ENCODE measurements around the gene ALDH16A1. TPM values are rescaled to one million over a fixed set of nuclear protein-coding genes. Genes with fewer than 3 reads are reported as not detected.
A peak's percentile ranks its signal among the peaks of the same experiment; 100 is the strongest.

ALDH16A1 gene
- total RNA-seq, 1 experiment from 2014 or later: 51.7 TPM

DNA sequence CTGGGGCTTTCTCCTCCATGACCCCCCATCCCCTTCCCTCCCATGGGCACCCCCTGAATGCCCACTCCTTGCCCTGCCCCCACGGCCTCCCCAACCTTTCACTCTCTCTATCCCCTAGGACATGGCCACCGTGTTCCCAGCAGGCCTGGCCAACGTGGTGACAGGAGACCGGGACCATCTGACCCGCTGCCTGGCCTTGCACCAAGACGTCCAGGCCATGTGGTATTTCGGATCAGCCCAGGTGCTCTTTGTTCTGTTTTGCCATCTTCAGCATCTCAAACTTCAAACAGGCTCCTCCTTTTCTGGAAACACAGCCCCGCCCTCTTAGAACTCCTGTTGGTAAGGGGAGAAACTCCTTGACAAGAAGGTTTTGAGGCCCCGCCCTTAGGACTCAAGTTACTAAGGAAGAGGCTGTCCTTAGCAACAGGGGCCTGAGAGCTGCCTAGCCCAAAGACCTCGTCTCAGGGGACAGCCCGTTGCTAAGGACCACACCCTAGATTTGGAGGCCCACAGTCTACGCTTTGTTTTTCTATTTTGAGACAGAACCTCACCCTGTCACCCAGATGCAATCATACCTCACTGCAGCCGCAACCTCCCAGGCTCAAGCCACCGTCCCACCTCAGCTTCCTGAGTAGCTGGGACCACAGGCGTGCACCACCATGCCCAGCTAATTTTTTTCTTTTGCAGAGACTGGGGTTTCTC lies 15.9 kb downstream of the ALDH16A1 start:
- H3K27ac ChIP-seq (ENCODE audit: insufficient read length, low read depth, low read length): no peak overlapping the region
- TF ChIP-seq, protein P1, sequence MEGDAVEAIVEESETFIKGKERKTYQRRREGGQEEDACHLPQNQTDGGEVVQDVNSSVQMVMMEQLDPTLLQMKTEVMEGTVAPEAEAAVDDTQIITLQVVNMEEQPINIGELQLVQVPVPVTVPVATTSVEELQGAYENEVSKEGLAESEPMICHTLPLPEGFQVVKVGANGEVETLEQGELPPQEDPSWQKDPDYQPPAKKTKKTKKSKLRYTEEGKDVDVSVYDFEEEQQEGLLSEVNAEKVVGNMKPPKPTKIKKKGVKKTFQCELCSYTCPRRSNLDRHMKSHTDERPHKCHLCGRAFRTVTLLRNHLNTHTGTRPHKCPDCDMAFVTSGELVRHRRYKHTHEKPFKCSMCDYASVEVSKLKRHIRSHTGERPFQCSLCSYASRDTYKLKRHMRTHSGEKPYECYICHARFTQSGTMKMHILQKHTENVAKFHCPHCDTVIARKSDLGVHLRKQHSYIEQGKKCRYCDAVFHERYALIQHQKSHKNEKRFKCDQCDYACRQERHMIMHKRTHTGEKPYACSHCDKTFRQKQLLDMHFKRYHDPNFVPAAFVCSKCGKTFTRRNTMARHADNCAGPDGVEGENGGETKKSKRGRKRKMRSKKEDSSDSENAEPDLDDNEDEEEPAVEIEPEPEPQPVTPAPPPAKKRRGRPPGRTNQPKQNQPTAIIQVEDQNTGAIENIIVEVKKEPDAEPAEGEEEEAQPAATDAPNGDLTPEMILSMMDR (conservative IDR thresholded peaks at IDR 0.05): no peak
- no peaks in the 10 kb centered on the region for H3K27me3 ChIP-seq (ENCODE audit: insufficient read depth, low read length)
- no peaks in the 10 kb centered on the region for H3K23me2 ChIP-seq (ENCODE audit: insufficient read length, low read depth, low read length, poor library complexity, severe bottlenecking)
- H3K18ac ChIP-seq (ENCODE audit: insufficient read length, low read depth, low read length): peak overlapping the region; percentile 47
- Mint-ChIP-seq H3K4me3 (peak overlapping the region in 1 of 2 experiments; percentile 56; a peak in 3 of 5 replicates), H3K27ac (peak overlapping the region in 2 of 3 experiments; percentile 88 to 97; a peak in 5 of 7 replicates), H3K27me3 (ENCODE audit: low read depth) (no peaks in the 10 kb centered on the region), H3K36me3 (ENCODE audit: insufficient read depth in 1 of 3, low read depth in 3 of 3) (peaks cover 10 to 27% (median 27%) of the 10 kb centered on the region in 3 experiments; a peak in 6 of 7 replicates), H3K9me3 (no peaks in the 10 kb centered on the region), H3K4me1 (peaks cover 6 to 10% of the 10 kb centered on the region in 2 experiments)
- H2BK120ac ChIP-seq (ENCODE audit: low read depth, low read length, poor library complexity, severe bottlenecking): no peak overlapping the region
- H3K14ac ChIP-seq (ENCODE audit: insufficient read depth, low read length): peak overlapping the region; percentile 25; the same call in 1 of the 2 replicates
- H4K91ac ChIP-seq (ENCODE audit: insufficient read length, low read depth, low read length): no peak overlapping the region
- peak; percentile 94 for DNase-seq
- no peak overlapping the region for H3K56ac ChIP-seq (ENCODE audit: insufficient read length, low read depth, low read length)
- H3K4me2 ChIP-seq (ENCODE audit: insufficient read depth, insufficient read length, low read length): no peak overlapping the region
- H2BK15ac ChIP-seq (ENCODE audit: low read depth, low read length): no peak overlapping the region
- H3K4me1 ChIP-seq (ENCODE audit: insufficient read depth, low read length): no peaks in the 10 kb centered on the region
- H2AFZ ChIP-seq (ENCODE audit: low read length): no peak overlapping the region
- H2BK20ac ChIP-seq (ENCODE audit: low read depth, low read length, poor library complexity, severe bottlenecking): no peak overlapping the region
- H3K9ac ChIP-seq (ENCODE audit: extremely low read depth, insufficient read length, low read length): no peak overlapping the region
- no peaks in the 10 kb centered on the region for H3K79me2 ChIP-seq (ENCODE audit: insufficient read depth, low read length)
- no peak overlapping the region for H3K4ac ChIP-seq (ENCODE audit: low read depth, low read length)
- H4K5ac ChIP-seq (ENCODE audit: insufficient read length, low read depth, low read length): no peak overlapping the region
- H2BK5ac ChIP-seq (ENCODE audit: insufficient read length, low read length): no peak overlapping the region
- no peak overlapping the region for H2AK5ac ChIP-seq (ENCODE audit: insufficient read length, low read length)
- no peak overlapping the region for H3T11ph ChIP-seq (ENCODE audit: low read length)
- H2BK12ac ChIP-seq (ENCODE audit: insufficient read length, low read depth, low read length): no peak overlapping the region
- H3K79me1 ChIP-seq (ENCODE audit: insufficient read depth, low read depth, low read length, poor library complexity, severe bottlenecking): no peaks in the 10 kb centered on the region
- H3K9me3 ChIP-seq (ENCODE audit: control insufficient read depth, low read depth, low read length): no peaks in the 10 kb centered on the region
- H4K8ac ChIP-seq (replicated peaks; ENCODE audit: insufficient read length, low read depth, low read length): no peak overlapping the region
- H4K20me1 ChIP-seq (ENCODE audit: control insufficient read depth, insufficient read depth, insufficient read length): no peaks in the 10 kb centered on the region
- no CpG with 5 or more reads among the region's 15 CpGs for WGBS (ENCODE audit: extremely low coverage, insufficient read length, low lambda C conversion rate)
- no peak overlapping the region for H3K23ac ChIP-seq (ENCODE audit: insufficient read length, low read depth, low read length)

Data from H9 (cell line).